Thyroid gland (tissue), 4 donors: ENCODE measurements around the gene FAM222A. TPM values are rescaled to one million over a fixed set of nuclear protein-coding genes. Genes with fewer than 3 reads are reported as not detected.

Experiments used
- DNase-seq, 2 donors: peaks; one replicate each; pipeline ENCODE4 v3.0.0-alpha.2; 2019
- H3K27ac ChIP-seq, 3 donors: fragments of 200-600 bp; sonication (generic); 1 replicate in 2 of 3; 2 replicates in 1 of 3; pipeline ENCODE4 v1.5.1; 2016 to 2019; ENCODE audit warnings: mild to moderate bottlenecking in 1 of 3, moderate library complexity in 1 of 3
- H3K27me3 ChIP-seq: fragments of 200-600 bp; sonication (generic); one replicate; pipeline ENCODE4 v1.5.1; 2019
- H3K36me3 ChIP-seq, 2 donors: fragments of 200-600 bp; sonication (generic); one replicate each; pipeline ENCODE4 v1.5.1; 2016 to 2019
- H3K4me1 ChIP-seq, 2 donors: fragments of 200-600 bp; sonication (generic); one replicate each; pipeline ENCODE4 v1.5.1; 2017 to 2019
- H3K4me3 ChIP-seq, 3 donors: fragments of 200-600 bp; sonication (generic); replicated peaks in 1 of 3; 1 replicate in 2 of 3; 2 replicates in 1 of 3; pipeline ENCODE4 v1.5.1; 2016; ENCODE audit warnings: mild to moderate bottlenecking in 1 of 3
- H3K9me3 ChIP-seq: fragments of 200-600 bp; sonication (generic); one replicate; pipeline ENCODE4 v1.5.1; 2017
- CTCF ChIP-seq, 6 experiments: fragments of 200-600 bp in 3 of 6; fragments of 450-650 bp in 3 of 6; sonication (generic) in 3 of 6; IDR thresholded peaks; one replicate each; pipeline ENCODE4 v1.5.1; 2016 to 2019; ENCODE audit warnings: antibody characterized with exemption in 6 of 6, mild to moderate bottlenecking in 2 of 6, inconsistent platforms in 1 of 6, moderate library complexity in 1 of 6
- POLR2A ChIP-seq, 2 donors: fragments of 450-650 bp; IDR thresholded peaks; one replicate each; pipeline ENCODE4 v1.6.1; 2017; ENCODE audit warnings: antibody characterized with exemption in 2 of 2, mild to moderate bottlenecking in 2 of 2, moderate library complexity in 1 of 2
- WGBS, 2 donors: methylation state at CpG; one replicate each; pipeline ENCODE4 v1.1.5; 2017; 5-methylcytosine and 5-hydroxymethylcytosine counted together
- intact Hi-C: fragments of 100-400 bp; cut with DNase I; formaldehyde crosslinking; loops from one replicate; pipeline ENCODE4 v1.15.1; 2023
- total RNA-seq, 4 donors: library from RNA; depleted of rRNA; stranded (reverse); fragments of >200 nt; gene quantifications; one replicate each; pipeline ENCODE4 v1.2.3, GENCODE V29; 2016

The FAM222A gene
- total RNA-seq, 4 donors from 2014 or later, result 1.3 to 3.8 (median 1.9) TPM

- Histone ChIP-seq H3K4me1 (no peaks in the 10 kb centered on the region), H3K9me3 (no peaks in the 10 kb centered on the region), H3K27ac (no peak overlapping the region), H3K36me3 (no peaks in the 10 kb centered on the region), H3K27me3 (no peaks in the 10 kb centered on the region), H3K4me3 (no peak overlapping the region)
- intact Hi-C loops, result no loop called here
- WGBS, 2 donors, result 91 to 93% methylated on average over 8 of the region's 8 CpGs
- no peak for TF ChIP-seq CTCF (IDR thresholded peaks at IDR 0.05)
- TF ChIP-seq POLR2A (IDR thresholded peaks at IDR 0.05), result no peak
- DNase-seq, result no peak
Observed at GRCh38 chr12:109817627-109818231, 104.1 kb downstream of the FAM222A start.

- Histone ChIP-seq H3K27ac (no peak overlapping the region), H3K27me3 (no peaks in the 10 kb centered on the region), H3K4me1 (no peaks in the 10 kb centered on the region), H3K4me3 (no peak overlapping the region), H3K9me3 (no peaks in the 10 kb centered on the region), H3K36me3 (no peaks in the 10 kb centered on the region)
- TF ChIP-seq CTCF (IDR thresholded peaks at IDR 0.05), result no peak
- no peak for TF ChIP-seq POLR2A (IDR thresholded peaks at IDR 0.05)
- intact Hi-C loops, result no loop called here
- WGBS, 2 donors, result 88 to 91% methylated on average over 7 to 9 of the region's 9 CpGs
- DNase-seq, result no peak
Observed at GRCh38 chr12:109818253-109818652, 104.6 kb downstream of the FAM222A start.

GRCh38 chr12:109818905-109819500, 105.4 kb downstream of the FAM222A start:
- no peak for DNase-seq
- intact Hi-C loops, result no loop called here
- Histone ChIP-seq H3K27me3 (no peaks in the 10 kb centered on the region), H3K36me3 (no peaks in the 10 kb centered on the region), H3K4me1 (no peaks in the 10 kb centered on the region), H3K9me3 (no peaks in the 10 kb centered on the region), H3K4me3 (no peak overlapping the region), H3K27ac (no peak overlapping the region)
- TF ChIP-seq CTCF (IDR thresholded peaks at IDR 0.05), result no peak
- TF ChIP-seq POLR2A (IDR thresholded peaks at IDR 0.05), result no peak
- 45 to 48% methylated on average over 5 to 10 of the region's 10 CpGs for WGBS, 2 donors

Other genes with a start within 250 kb of the FAM222A start
- 100 to 1,000 TPM in 1 of 4 donors, 10 to 100 TPM in 3; 70.3 to 149 (median 85.4) TPM for gene KCTD10, start 236.5 kb upstream of the FAM222A start, total RNA-seq
- gene UBE3B, start 236.2 kb upstream of the FAM222A start, total RNA-seq, result 10 to 100 TPM; 52.2 to 72.5 (median 65.5) TPM
- gene MMAB, start 140.3 kb upstream of the FAM222A start, total RNA-seq, result 10 to 100 TPM; 40.3 to 82.2 (median 69.7) TPM
- 10 to 100 TPM; 20.4 to 42.0 (median 31.6) TPM for gene MVK, start 140.0 kb upstream of the FAM222A start, total RNA-seq
- gene TRPV4, start 119.6 kb downstream of the FAM222A start, total RNA-seq, result 1 to 10 TPM in 2 of 4 donors, under 1 TPM in 1, not detected in 1; 0.39 to 1.6 (median 1.3) TPM
- gene GLTP, start 166.7 kb downstream of the FAM222A start, total RNA-seq, result 10 to 100 TPM; 49.9 to 72.0 (median 60.2) TPM
- 10 to 100 TPM; 16.4 to 25.8 (median 24.3) TPM for gene TCHP, start 186.4 kb downstream of the FAM222A start, total RNA-seq